ENCODE results near the gene CSPG4. TPM values are rescaled to one million over a fixed set of nuclear protein-coding genes. Genes with fewer than 3 reads are reported as not detected.

CSPG4 gene
- total and polyA plus RNA-seq, 10 of the 15 experiments (the other 5 are each of a cell fraction or from before 2014, with no cell fraction given) = 0.02 to 2.2 (median 0.76) TPM

DNA sequence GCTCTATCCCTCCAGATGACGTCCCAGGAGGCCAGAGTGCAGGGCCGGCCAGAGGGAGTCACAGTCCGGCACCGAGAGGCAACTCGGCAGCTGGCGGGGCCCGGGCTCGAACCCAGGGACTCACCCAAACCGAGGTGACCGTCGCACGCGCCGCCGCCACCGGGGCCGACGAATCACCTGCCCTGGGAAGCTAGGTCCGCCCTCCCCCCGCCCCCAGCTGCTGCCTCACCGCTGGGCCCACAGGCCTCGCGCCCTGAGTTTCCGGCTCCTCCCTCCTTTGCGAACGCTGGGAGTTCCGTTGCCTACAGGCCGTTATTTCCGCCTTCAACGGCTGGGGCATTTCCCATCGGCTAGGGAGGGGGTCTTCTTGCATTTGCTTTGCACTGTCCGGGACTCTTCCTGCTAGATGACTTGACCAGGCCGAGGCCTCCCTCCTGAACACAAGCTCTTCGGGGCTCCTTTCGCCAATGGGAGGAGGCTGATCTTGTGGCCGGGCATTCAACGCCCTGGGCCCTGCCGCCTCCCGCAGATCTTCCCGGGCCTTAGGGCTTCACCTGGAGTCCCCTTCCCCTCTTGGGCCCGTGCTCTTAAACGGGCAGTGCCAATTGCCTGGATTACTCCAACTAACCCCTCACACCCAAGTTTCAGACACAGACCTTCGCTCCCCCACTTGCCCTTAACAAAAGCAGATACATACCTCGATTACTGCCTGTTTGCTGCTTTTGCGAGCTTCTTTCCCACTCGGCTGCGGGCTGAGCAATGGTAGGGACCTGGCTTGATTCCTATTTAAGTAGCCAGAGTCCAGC lies 86.9 kb downstream of the CSPG4 start, which contains the start of gene SNUPN (continued):
- TF ChIP-seq, protein P1, sequence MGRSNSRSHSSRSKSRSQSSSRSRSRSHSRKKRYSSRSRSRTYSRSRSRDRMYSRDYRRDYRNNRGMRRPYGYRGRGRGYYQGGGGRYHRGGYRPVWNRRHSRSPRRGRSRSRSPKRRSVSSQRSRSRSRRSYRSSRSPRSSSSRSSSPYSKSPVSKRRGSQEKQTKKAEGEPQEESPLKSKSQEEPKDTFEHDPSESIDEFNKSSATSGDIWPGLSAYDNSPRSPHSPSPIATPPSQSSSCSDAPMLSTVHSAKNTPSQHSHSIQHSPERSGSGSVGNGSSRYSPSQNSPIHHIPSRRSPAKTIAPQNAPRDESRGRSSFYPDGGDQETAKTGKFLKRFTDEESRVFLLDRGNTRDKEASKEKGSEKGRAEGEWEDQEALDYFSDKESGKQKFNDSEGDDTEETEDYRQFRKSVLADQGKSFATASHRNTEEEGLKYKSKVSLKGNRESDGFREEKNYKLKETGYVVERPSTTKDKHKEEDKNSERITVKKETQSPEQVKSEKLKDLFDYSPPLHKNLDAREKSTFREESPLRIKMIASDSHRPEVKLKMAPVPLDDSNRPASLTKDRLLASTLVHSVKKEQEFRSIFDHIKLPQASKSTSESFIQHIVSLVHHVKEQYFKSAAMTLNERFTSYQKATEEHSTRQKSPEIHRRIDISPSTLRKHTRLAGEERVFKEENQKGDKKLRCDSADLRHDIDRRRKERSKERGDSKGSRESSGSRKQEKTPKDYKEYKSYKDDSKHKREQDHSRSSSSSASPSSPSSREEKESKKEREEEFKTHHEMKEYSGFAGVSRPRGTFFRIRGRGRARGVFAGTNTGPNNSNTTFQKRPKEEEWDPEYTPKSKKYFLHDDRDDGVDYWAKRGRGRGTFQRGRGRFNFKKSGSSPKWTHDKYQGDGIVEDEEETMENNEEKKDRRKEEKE (IDR thresholded peaks at IDR 0.05) = no peak
- peak; percentile 76 for TF ChIP-seq GABPA (IDR thresholded peaks at IDR 0.05; ENCODE audit: low read depth)
- peak; percentile 50; the same call in 1 of the 2 replicates for TF ChIP-seq CREM (IDR thresholded peaks at IDR 0.05; ENCODE audit: low read depth)
- TF ChIP-seq SMAD5 (IDR thresholded peaks at IDR 0.05; ENCODE audit: low read depth) = no peak; the same call in 1 of the 2 replicates
- TF ChIP-seq, protein P2, sequence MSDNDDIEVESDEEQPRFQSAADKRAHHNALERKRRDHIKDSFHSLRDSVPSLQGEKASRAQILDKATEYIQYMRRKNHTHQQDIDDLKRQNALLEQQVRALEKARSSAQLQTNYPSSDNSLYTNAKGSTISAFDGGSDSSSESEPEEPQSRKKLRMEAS (IDR thresholded peaks at IDR 0.05; ENCODE audit: low read depth, low read length) = peak; percentile 64; the same call in 1 of the 2 replicates
- no peak for TF ChIP-seq MTA2 (IDR thresholded peaks at IDR 0.05; ENCODE audit: low read depth)
- TF ChIP-seq, protein P3, sequence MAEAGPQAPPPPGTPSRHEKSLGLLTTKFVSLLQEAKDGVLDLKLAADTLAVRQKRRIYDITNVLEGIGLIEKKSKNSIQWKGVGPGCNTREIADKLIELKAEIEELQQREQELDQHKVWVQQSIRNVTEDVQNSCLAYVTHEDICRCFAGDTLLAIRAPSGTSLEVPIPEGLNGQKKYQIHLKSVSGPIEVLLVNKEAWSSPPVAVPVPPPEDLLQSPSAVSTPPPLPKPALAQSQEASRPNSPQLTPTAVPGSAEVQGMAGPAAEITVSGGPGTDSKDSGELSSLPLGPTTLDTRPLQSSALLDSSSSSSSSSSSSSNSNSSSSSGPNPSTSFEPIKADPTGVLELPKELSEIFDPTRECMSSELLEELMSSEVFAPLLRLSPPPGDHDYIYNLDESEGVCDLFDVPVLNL (IDR thresholded peaks at IDR 0.05; ENCODE audit: low read depth, low read length) = no peak
- TF ChIP-seq FOXM1 (IDR thresholded peaks at IDR 0.05; ENCODE audit: low read depth, low read length) = no peak
- TF ChIP-seq, protein P4, sequence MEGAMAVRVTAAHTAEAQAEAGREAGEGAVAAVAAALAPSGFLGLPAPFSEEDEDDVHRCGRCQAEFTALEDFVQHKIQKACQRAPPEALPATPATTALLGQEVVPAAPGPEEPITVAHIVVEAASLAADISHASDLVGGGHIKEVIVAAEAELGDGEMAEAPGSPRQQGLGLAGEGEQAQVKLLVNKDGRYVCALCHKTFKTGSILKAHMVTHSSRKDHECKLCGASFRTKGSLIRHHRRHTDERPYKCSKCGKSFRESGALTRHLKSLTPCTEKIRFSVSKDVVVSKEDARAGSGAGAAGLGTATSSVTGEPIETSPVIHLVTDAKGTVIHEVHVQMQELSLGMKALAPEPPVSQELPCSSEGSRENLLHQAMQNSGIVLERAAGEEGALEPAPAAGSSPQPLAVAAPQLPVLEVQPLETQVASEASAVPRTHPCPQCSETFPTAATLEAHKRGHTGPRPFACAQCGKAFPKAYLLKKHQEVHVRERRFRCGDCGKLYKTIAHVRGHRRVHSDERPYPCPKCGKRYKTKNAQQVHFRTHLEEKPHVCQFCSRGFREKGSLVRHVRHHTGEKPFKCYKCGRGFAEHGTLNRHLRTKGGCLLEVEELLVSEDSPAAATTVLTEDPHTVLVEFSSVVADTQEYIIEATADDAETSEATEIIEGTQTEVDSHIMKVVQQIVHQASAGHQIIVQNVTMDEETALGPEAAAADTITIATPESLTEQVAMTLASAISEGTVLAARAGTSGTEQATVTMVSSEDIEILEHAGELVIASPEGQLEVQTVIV (IDR thresholded peaks at IDR 0.05; ENCODE audit: borderline replicate concordance, partially characterized antibody) = peak; percentile 84
- TF ChIP-seq ETV6 (conservative IDR thresholded peaks at IDR 0.05 in 1 of 2, IDR thresholded peaks at IDR 0.05 in 1 of 2; ENCODE audit: borderline replicate concordance in 1 of 2, low read depth in 1 of 2) = peak in 1 of 2 experiments; percentile 94; a peak in 2 of 4 replicates
- no peak for TF ChIP-seq NR2C2 (IDR thresholded peaks at IDR 0.05; ENCODE audit: borderline replicate concordance, control insufficient read depth, insufficient read length, low read depth)
- TF ChIP-seq MTA3 (IDR thresholded peaks at IDR 0.05; ENCODE audit: borderline replicate concordance, low read length) = no peak
- peak; percentile 84; the same call in 1 of the 2 replicates for TF ChIP-seq RCOR1 (conservative IDR thresholded peaks at IDR 0.05; ENCODE audit: low read depth, low read length)
- TF ChIP-seq KLF5 (IDR thresholded peaks at IDR 0.05; ENCODE audit: partially characterized antibody) = peak; percentile 49
- TF ChIP-seq, protein P5, sequence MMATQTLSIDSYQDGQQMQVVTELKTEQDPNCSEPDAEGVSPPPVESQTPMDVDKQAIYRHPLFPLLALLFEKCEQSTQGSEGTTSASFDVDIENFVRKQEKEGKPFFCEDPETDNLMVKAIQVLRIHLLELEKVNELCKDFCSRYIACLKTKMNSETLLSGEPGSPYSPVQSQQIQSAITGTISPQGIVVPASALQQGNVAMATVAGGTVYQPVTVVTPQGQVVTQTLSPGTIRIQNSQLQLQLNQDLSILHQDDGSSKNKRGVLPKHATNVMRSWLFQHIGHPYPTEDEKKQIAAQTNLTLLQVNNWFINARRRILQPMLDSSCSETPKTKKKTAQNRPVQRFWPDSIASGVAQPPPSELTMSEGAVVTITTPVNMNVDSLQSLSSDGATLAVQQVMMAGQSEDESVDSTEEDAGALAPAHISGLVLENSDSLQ (IDR thresholded peaks at IDR 0.05) = no peak
- TF ChIP-seq SMAD1 (IDR thresholded peaks at IDR 0.05; ENCODE audit: low read depth, partially characterized antibody) = peak; percentile 31
- TF ChIP-seq NFXL1 (IDR thresholded peaks at IDR 0.05; ENCODE audit: borderline replicate concordance) = no peak
- peak; percentile 72 for TF ChIP-seq GATAD2B (conservative IDR thresholded peaks at IDR 0.05; ENCODE audit: low read depth)
- TF ChIP-seq BHLHE40 (IDR thresholded peaks at IDR 0.05; ENCODE audit: borderline replicate concordance in 1 of 2, low read depth in 2 of 2, low read length in 1 of 2) = peak; percentile 91 to 98
- TF ChIP-seq EGR1 (IDR thresholded peaks at IDR 0.05; ENCODE audit: borderline replicate concordance in 1 of 2, low read depth in 2 of 2, low read length in 2 of 2) = peak; percentile 10 to 67; a peak in 2 of 3 replicates
- peak; percentile 27; the same call in 1 of the 2 replicates for TF ChIP-seq HDAC2 (IDR thresholded peaks at IDR 0.05)
